WTC11 (cell line): ENCODE results near the gene PTPRN. TPM values are rescaled to one million over a fixed set of nuclear protein-coding genes. Genes with fewer than 3 reads are reported as not detected.

Experiments used
- ATAC-seq: fragments of 200-7000 bp; cut with Tn5 transposase; 2 replicates; pipeline ENCODE4 v1.10.0; 2021; ENCODE audit warnings: mild to moderate bottlenecking, moderate library complexity
- CTCF ChIA-PET: fragments of 300-600 bp; sonication (Branson Sonifier 250); formaldehyde crosslinking; loops from one replicate; lab custom pipeline; 2021; ENCODE audit warnings: antibody characterized with exemption; lab: Charles Lee
- POLR2A ChIA-PET: fragments of 350-600 bp; sonication (Branson Sonifier 250); formaldehyde crosslinking; loops from one replicate; lab custom pipeline; 2021; ENCODE audit warnings: antibody characterized with exemption; lab: Charles Lee
- DNase-seq: peaks from one replicate; pipeline ENCODE4 v3.0.0; 2021; ENCODE audit warnings: low spot score
- H3K27ac Mint-ChIP-seq: 2 replicates; pipeline ENCODE4 v1.8.0; 2021; ENCODE audit warnings: mixed read lengths
- H3K27me3 Mint-ChIP-seq: 2 replicates; pipeline ENCODE4 v1.8.0; 2021; ENCODE audit warnings: low read depth, mild to moderate bottlenecking, moderate library complexity, mixed read lengths
- H3K36me3 Mint-ChIP-seq: 2 replicates; pipeline ENCODE4 v1.8.0; 2021; ENCODE audit warnings: mixed read lengths
- H3K4me1 Mint-ChIP-seq: 2 replicates; pipeline ENCODE4 v1.8.0; 2022; ENCODE audit warnings: mixed read lengths
- H3K4me3 Mint-ChIP-seq: 2 replicates; pipeline ENCODE4 v1.8.0; 2021; ENCODE audit warnings: mild to moderate bottlenecking, moderate library complexity, mixed read lengths
- H3K9me3 Mint-ChIP-seq: 2 replicates; pipeline ENCODE4 v1.8.0; 2021; ENCODE audit warnings: mixed read lengths
- CBFB ChIP-seq: sonication (generic); formaldehyde crosslinking; IDR thresholded peaks from 2 replicates; pipeline ENCODE4 v1.8.1; 2022; ENCODE audit warnings: mild to moderate bottlenecking, low read depth, missing genetic modification reagents
- ELF4 ChIP-seq: sonication (generic); formaldehyde crosslinking; IDR thresholded peaks from 2 replicates; pipeline ENCODE4 v1.8.1; 2022; ENCODE audit warnings: low read depth, mild to moderate bottlenecking, moderate library complexity, missing genetic modification reagents
- FOXJ3 ChIP-seq: sonication (generic); formaldehyde crosslinking; IDR thresholded peaks from 2 replicates; pipeline ENCODE4 v1.9.0; 2021; ENCODE audit warnings: missing genetic modification reagents, mild to moderate bottlenecking, borderline replicate concordance
- FOXP1 ChIP-seq: sonication (generic); formaldehyde crosslinking; IDR thresholded peaks from 2 replicates; pipeline ENCODE4 v1.8.0; 2022; ENCODE audit warnings: missing genetic modification reagents, mild to moderate bottlenecking, moderate library complexity, borderline replicate concordance
- GRHL2 ChIP-seq: fragments of 250-450 bp; sonication (Bioruptor Pico); IDR thresholded peaks from 2 replicates; pipeline ENCODE4 v1.8.0; 2022; ENCODE audit warnings: mild to moderate bottlenecking, moderate library complexity; ENCODE audit not compliant: insufficient replicate concordance, severe bottlenecking
- GTF2I ChIP-seq: fragments of 250-450 bp; sonication (Bioruptor Pico); conservative IDR thresholded peaks from 2 replicates; pipeline ENCODE4 v1.4.0; 2021; ENCODE audit warnings: mild to moderate bottlenecking
- JUN ChIP-seq: sonication (generic); formaldehyde crosslinking; IDR thresholded peaks from 2 replicates; pipeline ENCODE4 v1.8.0; 2023; ENCODE audit warnings: mild to moderate bottlenecking, missing genetic modification reagents
- MYBL2 ChIP-seq: sonication (generic); formaldehyde crosslinking; IDR thresholded peaks from 2 replicates; pipeline ENCODE4 v1.8.1; 2023; ENCODE audit warnings: mild to moderate bottlenecking, moderate library complexity, missing genetic modification reagents
- OVOL2 ChIP-seq: fragments of 250-450 bp; sonication (Bioruptor Pico); IDR thresholded peaks from 2 replicates; pipeline ENCODE4 v1.9.0; 2021; ENCODE audit warnings: mild to moderate bottlenecking, borderline replicate concordance
- RORB ChIP-seq: fragments of 250-450 bp; sonication (Bioruptor Pico); IDR thresholded peaks from 2 replicates; pipeline ENCODE4 v1.9.0; 2021; ENCODE audit warnings: mild to moderate bottlenecking
- USF1 ChIP-seq: sonication (generic); formaldehyde crosslinking; IDR thresholded peaks from 2 replicates; pipeline ENCODE4 v1.8.0; 2022; ENCODE audit warnings: mild to moderate bottlenecking, missing genetic modification reagents
- ZNF138 ChIP-seq: sonication (generic); formaldehyde crosslinking; conservative IDR thresholded peaks from 2 replicates; pipeline ENCODE4 v1.8.1; 2022; ENCODE audit warnings: mild to moderate bottlenecking, moderate library complexity, missing genetic modification reagents
- ZNF281 ChIP-seq: sonication (generic); formaldehyde crosslinking; IDR thresholded peaks from 2 replicates; pipeline ENCODE4 v1.8.0; 2023; ENCODE audit warnings: mild to moderate bottlenecking, missing genetic modification reagents
- ZNF317 ChIP-seq: sonication (generic); formaldehyde crosslinking; IDR thresholded peaks from 2 replicates; pipeline ENCODE4 v1.8.1; 2023; ENCODE audit warnings: low read depth, mild to moderate bottlenecking, moderate library complexity, missing genetic modification reagents, borderline replicate concordance
- ZNF396 ChIP-seq: fragments of 250-450 bp; sonication (Bioruptor Pico); IDR thresholded peaks from 2 replicates; pipeline ENCODE4 v1.8.0; 2021; ENCODE audit warnings: mild to moderate bottlenecking, moderate library complexity, borderline replicate concordance
- ZSCAN18 ChIP-seq: fragments of 250-450 bp; sonication (Bioruptor Pico); IDR thresholded peaks from 2 replicates; pipeline ENCODE4 v2.1.2; 2022; ENCODE audit warnings: mild to moderate bottlenecking, moderate library complexity
- total RNA-seq: library from RNA; stranded (reverse); gene quantifications from 3 replicates; pipeline ENCODE4 v1.2.3, GENCODE V29; 2021
- TF ChIP-seq, protein P1 (sequence below): sonication (generic); formaldehyde crosslinking; IDR thresholded peaks from 2 replicates; pipeline ENCODE4 v1.8.0; 2022; ENCODE audit warnings: mild to moderate bottlenecking, missing genetic modification reagents
- TF ChIP-seq, protein P2 (sequence below): sonication (generic); formaldehyde crosslinking; IDR thresholded peaks from 2 replicates; pipeline ENCODE4 v1.8.1; 2022; ENCODE audit warnings: mild to moderate bottlenecking, moderate library complexity, missing genetic modification reagents
- TF ChIP-seq, protein P3 (sequence below): fragments of 250-450 bp; sonication (Bioruptor Pico); IDR thresholded peaks from 2 replicates; pipeline ENCODE4 v1.9.0; 2021; ENCODE audit warnings: mild to moderate bottlenecking
- TF ChIP-seq, protein P4 (sequence below): sonication (generic); formaldehyde crosslinking; IDR thresholded peaks from 2 replicates; pipeline ENCODE4 v1.8.1; 2023; ENCODE audit warnings: mild to moderate bottlenecking, missing genetic modification reagents, moderate library complexity
- TF ChIP-seq, protein P5 (sequence below): fragments of 250-450 bp; sonication (Bioruptor Pico); IDR thresholded peaks from 2 replicates; pipeline ENCODE4 v1.9.0; 2021; ENCODE audit warnings: moderate library complexity, mild to moderate bottlenecking, inconsistent platforms, borderline replicate concordance

PTPRN gene
- total RNA-seq, 1 experiment from 2014 or later, result 3.8 TPM

GRCh38 chr2:219296631-219297391, 12.4 kb downstream of the PTPRN start:
- TF ChIP-seq JUN (no peak), OVOL2 (CRISPR knock-in tag) (no peak), GTF2I (CRISPR knock-in tag) (no peak), ZNF138 (CRISPR knock-in tag) (no peak), ZSCAN18 (CRISPR knock-in tag) (no peak), ZNF396 (CRISPR knock-in tag) (no peak), MYBL2 (CRISPR knock-in tag) (no peak)
- TF ChIP-seq, protein P1, sequence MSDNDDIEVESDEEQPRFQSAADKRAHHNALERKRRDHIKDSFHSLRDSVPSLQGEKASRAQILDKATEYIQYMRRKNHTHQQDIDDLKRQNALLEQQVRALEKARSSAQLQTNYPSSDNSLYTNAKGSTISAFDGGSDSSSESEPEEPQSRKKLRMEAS, result no peak
- TF ChIP-seq, protein P2, sequence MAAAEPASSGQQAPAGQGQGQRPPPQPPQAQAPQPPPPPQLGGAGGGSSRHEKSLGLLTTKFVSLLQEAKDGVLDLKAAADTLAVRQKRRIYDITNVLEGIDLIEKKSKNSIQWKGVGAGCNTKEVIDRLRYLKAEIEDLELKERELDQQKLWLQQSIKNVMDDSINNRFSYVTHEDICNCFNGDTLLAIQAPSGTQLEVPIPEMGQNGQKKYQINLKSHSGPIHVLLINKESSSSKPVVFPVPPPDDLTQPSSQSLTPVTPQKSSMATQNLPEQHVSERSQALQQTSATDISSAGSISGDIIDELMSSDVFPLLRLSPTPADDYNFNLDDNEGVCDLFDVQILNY (CRISPR knock-in tag), result no peak
- TF ChIP-seq, protein P3, sequence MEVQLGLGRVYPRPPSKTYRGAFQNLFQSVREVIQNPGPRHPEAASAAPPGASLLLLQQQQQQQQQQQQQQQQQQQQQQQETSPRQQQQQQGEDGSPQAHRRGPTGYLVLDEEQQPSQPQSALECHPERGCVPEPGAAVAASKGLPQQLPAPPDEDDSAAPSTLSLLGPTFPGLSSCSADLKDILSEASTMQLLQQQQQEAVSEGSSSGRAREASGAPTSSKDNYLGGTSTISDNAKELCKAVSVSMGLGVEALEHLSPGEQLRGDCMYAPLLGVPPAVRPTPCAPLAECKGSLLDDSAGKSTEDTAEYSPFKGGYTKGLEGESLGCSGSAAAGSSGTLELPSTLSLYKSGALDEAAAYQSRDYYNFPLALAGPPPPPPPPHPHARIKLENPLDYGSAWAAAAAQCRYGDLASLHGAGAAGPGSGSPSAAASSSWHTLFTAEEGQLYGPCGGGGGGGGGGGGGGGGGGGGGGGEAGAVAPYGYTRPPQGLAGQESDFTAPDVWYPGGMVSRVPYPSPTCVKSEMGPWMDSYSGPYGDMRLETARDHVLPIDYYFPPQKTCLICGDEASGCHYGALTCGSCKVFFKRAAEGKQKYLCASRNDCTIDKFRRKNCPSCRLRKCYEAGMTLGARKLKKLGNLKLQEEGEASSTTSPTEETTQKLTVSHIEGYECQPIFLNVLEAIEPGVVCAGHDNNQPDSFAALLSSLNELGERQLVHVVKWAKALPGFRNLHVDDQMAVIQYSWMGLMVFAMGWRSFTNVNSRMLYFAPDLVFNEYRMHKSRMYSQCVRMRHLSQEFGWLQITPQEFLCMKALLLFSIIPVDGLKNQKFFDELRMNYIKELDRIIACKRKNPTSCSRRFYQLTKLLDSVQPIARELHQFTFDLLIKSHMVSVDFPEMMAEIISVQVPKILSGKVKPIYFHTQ (CRISPR knock-in tag), result no peak
- TF ChIP-seq, protein P4, sequence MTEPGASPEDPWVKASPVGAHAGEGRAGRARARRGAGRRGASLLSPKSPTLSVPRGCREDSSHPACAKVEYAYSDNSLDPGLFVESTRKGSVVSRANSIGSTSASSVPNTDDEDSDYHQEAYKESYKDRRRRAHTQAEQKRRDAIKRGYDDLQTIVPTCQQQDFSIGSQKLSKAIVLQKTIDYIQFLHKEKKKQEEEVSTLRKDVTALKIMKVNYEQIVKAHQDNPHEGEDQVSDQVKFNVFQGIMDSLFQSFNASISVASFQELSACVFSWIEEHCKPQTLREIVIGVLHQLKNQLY (CRISPR knock-in tag), result no peak
- ATAC-seq (no peak), DNase-seq (no peak)
- CTCF ChIA-PET, result interaction anchor here (0.6 to 5.7 kb wide), 4 partner anchors 12 to 119 kb away, joined by 3 to 158 read pairs (median 11); partner anchors contain the start of genes DNAJB2, GLB1L, PTPRN and STK16
- peaks cover 27% of the 10 kb centered on the region for H3K4me1 Mint-ChIP-seq
- no peak overlapping the region for H3K4me3 Mint-ChIP-seq
- H3K9me3 Mint-ChIP-seq, result peaks cover 5% of the 10 kb centered on the region; the same call in 1 of the 2 replicates
- H3K36me3 Mint-ChIP-seq, result no peaks in the 10 kb centered on the region
- POLR2A ChIA-PET, result no interaction called here
- no peak overlapping the region for H3K27ac Mint-ChIP-seq
- peaks cover 81% of the 10 kb centered on the region for H3K27me3 Mint-ChIP-seq

GRCh38 chr2:219296142-219296541, 13.1 kb downstream of the PTPRN start:
- Mint-ChIP-seq H3K36me3 (no peaks in the 10 kb centered on the region), H3K4me3 (no peak overlapping the region), H3K27me3 (peaks cover 74% of the 10 kb centered on the region), H3K9me3 (peaks cover 5% of the 10 kb centered on the region; the same call in 1 of the 2 replicates), H3K27ac (no peak overlapping the region), H3K4me1 (peaks cover 27% of the 10 kb centered on the region)
- TF ChIP-seq GRHL2 (no peak), RORB (CRISPR knock-in tag) (no peak), FOXJ3 (no peak), CBFB (CRISPR knock-in tag) (no peak), ELF4 (CRISPR knock-in tag) (no peak), ZNF317 (CRISPR knock-in tag) (no peak), USF1 (CRISPR knock-in tag) (no peak), ZNF281 (no peak), FOXP1 (no peak)
- TF ChIP-seq, protein P5, sequence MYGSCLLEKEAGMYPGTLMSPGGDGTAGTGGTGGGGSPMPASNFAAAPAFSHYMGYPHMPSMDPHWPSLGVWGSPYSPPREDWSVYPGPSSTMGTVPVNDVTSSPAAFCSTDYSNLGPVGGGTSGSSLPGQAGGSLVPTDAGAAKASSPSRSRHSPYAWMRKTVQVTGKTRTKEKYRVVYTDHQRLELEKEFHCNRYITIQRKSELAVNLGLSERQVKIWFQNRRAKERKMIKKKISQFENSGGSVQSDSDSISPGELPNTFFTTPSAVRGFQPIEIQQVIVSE (CRISPR knock-in tag), result no peak
- DNase-seq, result no peak
- CTCF ChIA-PET, result interaction anchor here (1.3 to 5.7 kb wide), 6 partner anchors 7 to 316 kb away, joined by 3 to 158 read pairs (median 19); partner anchors contain the start of genes DNAJB2, SLC23A3, TUBA4A and TUBA4B
- POLR2A ChIA-PET, result interaction anchor here (1.7 to 1.9 kb wide), 2 partner anchors 18 to 51 kb away, joined by 9 to 17 read pairs; partner anchors contain the start of genes DNAJB2, GLB1L and STK16
- no peak for ATAC-seq
